GM18951 (cell line): ENCODE measurements around the gene CHST3.
"Not testable (repeated sequence)": the region's sequence is repeated elsewhere in the genome, so short reads cannot be mapped to it uniquely, and the experiment has no call there.

ENCODE experiments used
- POLR2A ChIP-seq: IDR thresholded peaks from 4 replicates; pipeline ENCODE4 v1.6.1; 2011; ENCODE audit warnings: mild to moderate bottlenecking; ENCODE audit not compliant: insufficient read length, insufficient read depth; ENCODE audit errors: extremely low read depth
- in situ Hi-C: fragments of 300-500 bp; cut with MboI; formaldehyde crosslinking; loops from one replicate; pipeline ENCODE4 v1.12.0; 2022; ENCODE audit warnings: low sequenced_read_pairs, mixed read lengths, inconsistent platforms; ENCODE audit not compliant: unreplicated experiment

CHST3 gene

GRCh38 chr10:72019085-72019876, 55.1 kb downstream of the CHST3 start:
- no peak for TF ChIP-seq POLR2A
- in situ Hi-C loops: no loop called here

GRCh38 chr10:72020914-72021809, 57.0 kb downstream of the CHST3 start:
- in situ Hi-C loops: no loop called here
- no peak for TF ChIP-seq POLR2A

- TF ChIP-seq POLR2A: no peak
- in situ Hi-C loops: no loop called here
These were observed 58.0 kb downstream of the CHST3 start for GRCh38 chr10:72022228-72022627.

GRCh38 chr10:72024596-72024995, 60.4 kb downstream of the CHST3 start:
- in situ Hi-C loops: no loop called here

GRCh38 chr10:72025400-72025799, 61.2 kb downstream of the CHST3 start:
- in situ Hi-C loops: no loop called here
- TF ChIP-seq POLR2A: no peak

More at GRCh38 chr10:72024596-72024995, 60.4 kb downstream of the CHST3 start:
- TF ChIP-seq POLR2A: no peak

GRCh38 chr10:72025832-72026231, 61.6 kb downstream of the CHST3 start:
- no peak for TF ChIP-seq POLR2A
- in situ Hi-C loops: no loop called here

GRCh38 chr10:72026278-72027111, 62.3 kb downstream of the CHST3 start:
- TF ChIP-seq POLR2A: no peak
- in situ Hi-C loops: no loop called here

- in situ Hi-C loops: no loop called here
- TF ChIP-seq POLR2A: no peak
These were observed 63.3 kb downstream of the CHST3 start for GRCh38 chr10:72027498-72027897.

- no peak for TF ChIP-seq POLR2A
- in situ Hi-C loops: no loop called here
These were observed 65.2 kb downstream of the CHST3 start for GRCh38 chr10:72029414-72029813.

GRCh38 chr10:72030762-72031543, 66.8 kb downstream of the CHST3 start:
- in situ Hi-C loops: no loop called here
- TF ChIP-seq POLR2A: no peak

- TF ChIP-seq POLR2A: no peak
- in situ Hi-C loops: no loop called here
These were observed 67.5 kb downstream of the CHST3 start for GRCh38 chr10:72031706-72032105.

- in situ Hi-C loops: not testable (repeated sequence)
These were observed 68.4 kb downstream of the CHST3 start for GRCh38 chr10:72032409-72033162.

GRCh38 chr10:72034040-72034499, 69.9 kb downstream of the CHST3 start:
- in situ Hi-C loops: no loop called here
- TF ChIP-seq POLR2A: no peak
